Aorta (tissue), 5 donors: Measurements from ENCODE around the gene OR2A25. TPM values are rescaled to one million over a fixed set of nuclear protein-coding genes. Genes with fewer than 3 reads are reported as not detected.

Source experiments
- ATAC-seq: fragments of 200-7000 bp; cut with Tn5 transposase; one replicate; pipeline ENCODE4 v1.9.1; 2022; ENCODE audit warnings: moderate library complexity; ENCODE audit not compliant: low FRiP score
- DNase-seq, 2 donors: peaks; one replicate each; pipeline ENCODE4 v3.0.0-alpha.2; 2020
- H3K27ac ChIP-seq, 2 donors: one replicate each; pipeline ENCODE4 v1.5.1; 2013; ENCODE audit warnings: low read length in 2 of 2, mild to moderate bottlenecking in 2 of 2, moderate library complexity in 2 of 2, control low read depth in 1 of 2, inconsistent platforms in 1 of 2, low read depth in 1 of 2
- H3K27me3 ChIP-seq, 2 donors: one replicate each; pipeline ENCODE4 v1.6.1; 2013; ENCODE audit warnings: control low read depth in 1 of 2, low read length in 1 of 2, mild to moderate bottlenecking in 1 of 2, moderate library complexity in 1 of 2; ENCODE audit not compliant: insufficient read depth in 2 of 2, control insufficient read depth in 1 of 2
- H3K36me3 ChIP-seq, 2 donors: one replicate each; pipeline ENCODE4 v1.6.1; 2013; ENCODE audit warnings: control low read depth in 1 of 2, low read length in 1 of 2, mild to moderate bottlenecking in 1 of 2; ENCODE audit not compliant: insufficient read depth in 2 of 2, control insufficient read depth in 1 of 2
- H3K4me1 ChIP-seq, 2 donors: one replicate each; pipeline ENCODE4 v1.6.1; 2013; ENCODE audit warnings: low read length in 2 of 2, control low read depth in 1 of 2, mild to moderate bottlenecking in 1 of 2, moderate library complexity in 1 of 2; ENCODE audit not compliant: insufficient read depth in 2 of 2, control insufficient read depth in 1 of 2
- H3K4me3 ChIP-seq, 2 donors: one replicate each; pipeline ENCODE4 v1.5.1; 2013; ENCODE audit warnings: low read length in 2 of 2, control low read depth in 1 of 2, mild to moderate bottlenecking in 1 of 2
- H3K9me3 ChIP-seq: one replicate; pipeline ENCODE4 v1.6.1; 2013; ENCODE audit warnings: mild to moderate bottlenecking, low read length; ENCODE audit not compliant: control insufficient read depth
- WGBS, 2 donors: extraction: QIAGEN DNeasy Blood & Tissue Kit; methylation state at CpG; one replicate each; pipeline ENCODE4 v1.1.7; 2013; 5-methylcytosine and 5-hydroxymethylcytosine counted together
- intact Hi-C, 2 donors: fragments of 100-400 bp; cut with DNase I; formaldehyde crosslinking; loops; one replicate each; pipeline versions ENCODE4 v1.14.2 to v1.15.0; 2022
- polyA plus RNA-seq, 2 donors: library from polyadenylated mRNA; stranded (reverse); fragments of 200-250 nt; gene quantifications; one replicate each; pipeline ENCODE4 v1.2.3, GENCODE V29; 2013
- total RNA-seq, 2 donors: library from RNA; stranded (reverse); fragmentation: NEBNext Ultra II Directional; extraction: Animal tissue kit (Norgen Biotek cat#: 25700); gene quantifications; one replicate each; pipeline ENCODE4 v1.2.1, GENCODE V29; 2021
- donor health status: healthy with polysubstance abuse.
- donor health status: Bipolar disorder and iron deficiency.
- donor health status: DM: no; HTN: no; CAD: no.
- donor health status: DM: no; HTN: no; CAD: no.
- donor health status: DM: yes; HTN: yes; CAD: no.

The OR2A25 gene
- total and polyA plus RNA-seq, 4 donors = not detected

DNA sequence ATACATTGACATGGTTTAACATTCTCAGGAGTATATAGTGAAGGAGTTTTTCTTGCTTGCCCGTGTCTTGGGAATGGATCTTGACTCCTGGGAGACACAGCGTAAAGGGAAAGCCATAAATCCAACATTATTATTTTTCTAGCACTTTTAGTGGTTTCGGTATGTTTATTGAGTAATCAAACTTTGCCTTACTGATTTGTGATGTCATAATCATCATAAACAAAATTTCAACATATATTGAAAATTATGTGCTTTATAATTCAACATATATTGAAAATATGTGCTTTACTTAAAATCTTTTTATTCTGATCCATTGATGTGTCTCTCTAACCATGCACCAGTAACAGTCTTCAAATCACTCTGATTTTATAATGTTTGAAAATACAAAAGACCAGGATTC, 41.1 kb upstream of the OR2A25 start:
- Histone ChIP-seq H3K4me1 (no peaks in the 10 kb centered on the region), H3K9me3 (no peaks in the 10 kb centered on the region), H3K4me3 (no peak overlapping the region), H3K27me3 (no peaks in the 10 kb centered on the region), H3K27ac (no peak overlapping the region), H3K36me3 (no peaks in the 10 kb centered on the region)
- 83 to 89% methylated on average over 3 of the region's 3 CpGs for WGBS, 2 donors
- ATAC-seq = no peak
- intact Hi-C loops = no loop called here
- no peak for DNase-seq

DNA sequence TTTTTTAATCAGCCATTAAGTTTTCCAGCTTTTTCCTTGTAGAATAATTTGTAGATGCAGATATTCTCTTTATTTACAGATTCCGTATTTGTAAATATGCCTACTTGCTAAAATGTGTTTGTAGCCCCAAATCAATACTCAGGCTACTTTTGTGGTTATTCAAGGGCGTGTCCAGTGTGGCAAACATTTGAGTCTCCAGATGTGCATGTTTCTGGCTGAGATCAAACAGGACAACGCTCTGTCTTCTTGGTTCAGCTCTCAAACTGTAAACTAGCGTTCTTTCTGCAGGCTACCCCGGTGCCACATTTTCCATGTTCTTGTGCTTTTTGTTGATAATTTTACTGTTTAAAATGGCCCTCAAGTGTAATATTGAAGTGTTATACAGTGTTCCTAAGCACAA, 37.1 kb upstream of the OR2A25 start:
- Histone ChIP-seq H3K27me3 (no peaks in the 10 kb centered on the region), H3K4me3 (no peak overlapping the region), H3K36me3 (no peaks in the 10 kb centered on the region), H3K27ac (no peak overlapping the region), H3K9me3 (no peaks in the 10 kb centered on the region), H3K4me1 (no peaks in the 10 kb centered on the region)
- 78 to 89% methylated on average over 5 of the region's 5 CpGs for WGBS, 2 donors
- DNase-seq (no peak), ATAC-seq (no peak)
- intact Hi-C loops = no loop called here

DNA sequence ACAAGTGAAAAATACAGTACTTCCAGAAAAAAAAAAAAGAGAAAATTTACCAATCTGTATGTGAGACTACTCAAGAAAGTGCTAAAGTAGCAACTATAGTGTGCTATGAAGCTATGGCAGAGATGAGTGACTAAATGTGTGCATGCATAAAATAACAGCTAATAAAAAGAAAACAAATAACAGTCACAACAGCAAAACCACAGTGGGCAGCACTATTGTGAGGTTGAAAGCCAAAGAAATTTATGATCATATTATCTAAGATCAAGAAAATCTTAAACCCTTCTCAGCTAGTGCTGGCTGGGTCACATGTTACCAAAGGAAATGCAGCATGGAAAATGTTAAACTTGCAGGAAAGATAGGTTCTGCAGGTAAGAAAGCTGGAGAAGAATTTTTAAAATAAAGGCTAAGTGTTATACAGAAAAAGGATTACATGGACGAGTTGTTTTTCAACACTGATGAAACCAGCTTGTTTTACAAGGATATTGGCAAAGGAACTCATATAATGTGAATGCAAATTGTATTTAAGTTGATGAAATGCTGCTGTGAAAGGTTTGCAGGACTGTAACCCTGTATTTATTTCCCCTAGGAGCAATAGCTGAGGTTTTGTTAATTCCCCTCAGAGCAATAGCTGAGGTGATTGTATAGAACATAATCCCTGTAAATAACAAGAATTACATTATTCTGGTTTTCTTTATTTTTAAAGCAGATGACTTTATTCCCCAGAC, 36.5 kb upstream of the OR2A25 start:
- no peak overlapping the region for H3K4me3 ChIP-seq
- H3K4me1 ChIP-seq = no peaks in the 10 kb centered on the region
- H3K27ac ChIP-seq = no peak overlapping the region
- no peaks in the 10 kb centered on the region for H3K9me3 ChIP-seq
- no peak for ATAC-seq
- H3K27me3 ChIP-seq = no peaks in the 10 kb centered on the region
- intact Hi-C loops = no loop called here
- DNase-seq = no peak
- WGBS, 2 donors = 33 to 37% methylated on average over 1 of the region's 1 CpG
- H3K36me3 ChIP-seq = no peaks in the 10 kb centered on the region

DNA sequence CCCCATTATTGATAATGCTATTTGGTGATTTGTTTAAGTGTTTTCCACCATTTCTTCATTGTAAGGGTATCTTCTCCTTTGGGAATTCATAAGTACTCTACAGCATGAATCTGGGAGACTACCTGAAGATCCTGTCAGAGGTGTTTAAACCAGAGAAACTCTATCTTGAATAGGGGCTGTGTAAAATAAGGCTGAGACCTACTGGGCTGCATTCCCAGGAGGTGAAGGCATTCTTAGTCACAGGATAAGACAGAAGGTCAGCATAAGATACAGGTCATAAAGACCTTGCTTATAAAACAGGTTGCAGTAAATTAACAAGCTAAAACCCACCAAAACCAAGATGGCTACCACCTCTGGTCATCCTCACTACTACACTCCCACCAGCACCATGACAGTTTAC, 34.2 kb upstream of the OR2A25 start:
- Histone ChIP-seq H3K27ac (no peak overlapping the region), H3K9me3 (no peaks in the 10 kb centered on the region), H3K36me3 (no peaks in the 10 kb centered on the region), H3K4me3 (no peak overlapping the region), H3K27me3 (no peaks in the 10 kb centered on the region), H3K4me1 (no peaks in the 10 kb centered on the region)
- ATAC-seq (no peak), DNase-seq (no peak)
- intact Hi-C loops = no loop called here

DNA sequence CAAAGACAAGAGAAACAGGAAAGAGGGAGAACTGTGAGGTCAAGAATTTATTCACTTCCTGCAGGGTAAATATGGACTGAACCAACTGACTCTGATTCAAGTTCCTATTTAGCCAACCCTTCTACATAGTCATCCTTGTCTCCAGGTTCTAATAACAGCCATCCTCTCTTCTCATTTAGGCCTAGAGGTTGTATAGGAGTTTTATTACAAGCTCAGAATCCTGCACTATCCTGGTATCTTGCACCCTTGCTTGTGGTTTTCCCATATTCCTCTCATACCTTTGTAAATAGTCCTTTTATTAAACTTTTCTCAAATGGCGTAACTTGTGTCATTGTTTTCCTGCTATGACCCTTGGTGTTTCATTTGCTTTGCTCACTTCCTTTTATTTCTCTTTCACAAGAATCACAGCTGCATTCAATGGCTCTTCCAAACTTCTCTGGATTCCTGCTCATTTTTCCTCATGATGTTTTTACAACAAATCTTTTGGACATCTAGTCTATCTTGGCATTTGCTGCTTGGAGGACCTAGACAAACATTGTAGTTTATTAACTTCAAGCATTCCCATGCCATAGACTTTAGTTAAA, 33.2 kb upstream of the OR2A25 start:
- DNase-seq = no peak
- no peak for ATAC-seq

DNA sequence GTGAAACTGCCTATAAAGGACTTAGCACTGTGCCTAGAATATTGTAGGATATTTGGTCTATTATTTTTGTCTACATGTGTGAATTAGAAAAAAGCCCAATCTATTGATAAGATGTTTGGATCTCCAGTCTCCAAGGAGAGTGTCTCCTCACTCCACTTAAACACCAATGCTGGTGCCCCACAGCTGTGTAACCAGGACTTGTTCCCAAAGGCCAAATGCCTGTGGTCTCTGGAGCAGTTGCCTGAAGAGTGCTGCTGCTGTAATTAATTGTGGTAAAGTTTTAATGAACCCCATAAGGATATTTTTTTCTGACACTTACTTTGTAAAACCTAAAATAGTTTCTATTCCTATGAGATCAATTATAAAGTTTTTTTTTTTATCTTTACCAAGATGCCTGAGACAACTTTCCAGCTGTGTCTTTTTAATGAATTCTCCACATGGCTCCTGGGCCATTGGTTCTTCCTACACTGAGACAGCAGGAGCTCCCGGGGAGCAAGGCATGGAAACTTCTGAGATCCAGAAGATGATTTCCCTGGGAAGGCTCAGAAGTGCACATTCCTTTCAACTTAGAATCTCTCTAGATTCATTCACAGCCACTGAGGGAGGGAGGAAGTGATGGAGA, 32.1 kb upstream of the OR2A25 start:
- intact Hi-C loops = no loop called here
- WGBS, 2 donors = 75 to 82% methylated on average over 1 of the region's 1 CpG
- no peak for ATAC-seq

More for the DNA sequence above, 33.2 kb upstream of the OR2A25 start:
- Histone ChIP-seq H3K4me1 (no peaks in the 10 kb centered on the region), H3K27me3 (no peaks in the 10 kb centered on the region), H3K27ac (no peak overlapping the region), H3K9me3 (no peaks in the 10 kb centered on the region), H3K4me3 (no peak overlapping the region), H3K36me3 (no peaks in the 10 kb centered on the region)
- intact Hi-C loops = no loop called here
- WGBS, 2 donors = 49 to 80% methylated on average over 1 of the region's 1 CpG

DNA sequence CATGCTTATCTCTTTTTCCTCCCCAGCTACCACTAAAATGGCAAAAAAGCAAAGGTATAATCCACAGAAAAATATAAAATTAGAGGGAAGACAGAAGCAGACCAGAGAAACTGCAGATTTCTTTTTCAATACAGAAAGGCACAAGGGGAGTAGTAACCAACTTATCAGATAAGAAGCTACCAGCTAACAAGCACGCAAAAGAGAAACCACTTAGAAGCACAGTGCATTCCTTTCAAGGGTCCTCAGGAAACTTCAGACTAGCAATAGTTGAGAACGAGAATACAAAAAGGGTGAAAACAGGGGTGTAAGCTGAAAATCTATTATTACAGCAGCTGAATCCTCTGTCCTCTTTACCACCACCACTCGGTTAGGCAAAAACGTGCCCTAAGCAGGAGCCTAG, 30.7 kb upstream of the OR2A25 start:
- Histone ChIP-seq H3K4me1 (no peaks in the 10 kb centered on the region), H3K27me3 (no peaks in the 10 kb centered on the region), H3K36me3 (no peaks in the 10 kb centered on the region), H3K27ac (no peak overlapping the region), H3K9me3 (no peaks in the 10 kb centered on the region), H3K4me3 (no peak overlapping the region)
- DNase-seq = no peak
- no peak for ATAC-seq
- WGBS, 2 donors = 77 to 84% methylated on average over 4 of the region's 4 CpGs
- intact Hi-C loops = no loop called here

More for the DNA sequence above, 32.1 kb upstream of the OR2A25 start:
- Histone ChIP-seq H3K36me3 (no peaks in the 10 kb centered on the region), H3K9me3 (no peaks in the 10 kb centered on the region), H3K4me3 (no peak overlapping the region), H3K27me3 (no peaks in the 10 kb centered on the region), H3K27ac (no peak overlapping the region), H3K4me1 (no peaks in the 10 kb centered on the region)
- DNase-seq = no peak

DNA sequence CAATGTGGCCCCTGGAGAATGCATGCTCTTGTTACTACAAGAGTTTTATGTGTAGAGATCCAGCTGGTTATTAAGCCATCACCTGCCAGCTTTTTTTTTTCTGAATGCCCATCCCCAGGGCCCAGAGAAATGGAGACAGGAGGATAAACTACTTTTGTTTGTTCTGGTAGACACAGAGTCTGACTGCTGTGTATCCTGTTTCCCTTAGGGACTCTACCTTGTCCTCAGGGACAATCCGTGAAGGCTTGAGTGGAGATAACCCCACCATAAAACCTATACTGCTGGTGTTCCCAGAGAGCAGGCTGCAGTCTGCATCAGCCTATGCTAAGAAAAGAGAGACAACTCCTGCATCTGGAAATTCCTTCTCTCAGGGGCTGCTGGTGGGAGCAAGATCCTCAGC, 21.0 kb upstream of the OR2A25 start, which contains the start of gene OR2A5:
Gene OR2A5, plus strand, starts transcription at position 301 of the 400 bp plus-strand sequence. CDS start 1,454 bp downstream, outside the sequence.
- H3K9me3 ChIP-seq = peaks cover 2% of the 10 kb centered on the region
- H3K27me3 ChIP-seq = no peaks in the 10 kb centered on the region
- no peak within 1 kb of the TSS for H3K4me3 ChIP-seq
- H3K27ac ChIP-seq = no peak within 1 kb of the TSS
- no peaks in the 10 kb centered on the region for H3K4me1 ChIP-seq
- intact Hi-C loops = no loop called here
- no peak for DNase-seq
- H3K36me3 ChIP-seq = no peaks in the 10 kb centered on the region
- WGBS, 2 donors = 57 to 63% methylated on average over 1 of the region's 1 CpG
- ATAC-seq = no peak

DNA sequence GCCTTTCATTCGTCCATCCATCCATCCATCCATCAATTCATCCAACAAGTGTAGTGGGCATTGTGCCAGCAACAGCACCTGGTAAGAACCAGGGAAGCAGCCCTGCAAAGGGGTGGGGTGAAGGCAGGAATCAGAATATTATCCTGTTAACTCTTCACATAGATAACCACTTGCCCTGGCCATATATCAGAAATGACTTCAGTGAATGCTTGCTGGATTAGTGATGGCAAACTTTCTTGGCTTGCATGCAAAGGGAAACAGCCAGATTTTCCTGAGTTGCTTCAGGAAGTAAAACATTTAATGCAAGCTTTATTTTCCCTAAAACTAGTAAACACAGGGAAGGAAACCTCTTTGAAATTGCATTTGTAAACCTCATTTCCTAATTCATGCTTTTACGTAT, 20.1 kb upstream of the OR2A25 start:
- DNase-seq = no peak
- H3K4me3 ChIP-seq = no peak overlapping the region
- H3K4me1 ChIP-seq = no peaks in the 10 kb centered on the region
- no peaks in the 10 kb centered on the region for H3K27me3 ChIP-seq
- H3K9me3 ChIP-seq = peaks cover 4% of the 10 kb centered on the region
- H3K27ac ChIP-seq = no peak overlapping the region
- WGBS, 2 donors = 65 to 66% methylated on average over 2 of the region's 2 CpGs
- ATAC-seq = no peak
- intact Hi-C loops = no loop called here
- H3K36me3 ChIP-seq = no peaks in the 10 kb centered on the region
